H9 (cell line): ENCODE measurements around the gene CLDN10. TPM values are rescaled to one million over a fixed set of nuclear protein-coding genes. Genes with fewer than 3 reads are reported as not detected.

Source experiments
- DNase-seq: peaks from one replicate; pipeline ENCODE4 v3.0.0-alpha.2; 2017
- H2AFZ ChIP-seq: one replicate; pipeline ENCODE4 v1.6.1; 2013; ENCODE audit warnings: mild to moderate bottlenecking, low read length, control low read depth, moderate library complexity
- H2AK5ac ChIP-seq: 2 replicates; pipeline ENCODE4 v1.6.1; 2013; ENCODE audit warnings: low read length, control low read depth, mixed read lengths; ENCODE audit not compliant: insufficient read length
- H2BK120ac ChIP-seq: one replicate; pipeline ENCODE4 v1.6.1; 2013; ENCODE audit warnings: low read depth, mild to moderate bottlenecking, low read length, control low read depth, inconsistent platforms; ENCODE audit not compliant: poor library complexity, severe bottlenecking
- H2BK12ac ChIP-seq: 2 replicates; pipeline ENCODE4 v1.6.1; 2013; ENCODE audit warnings: low read length, control low read depth, mixed read lengths, low read depth; ENCODE audit not compliant: insufficient read length
- H2BK15ac ChIP-seq: 2 replicates; pipeline ENCODE4 v1.6.1; 2013; ENCODE audit warnings: low read depth, low read length, control low read depth
- H2BK20ac ChIP-seq: one replicate; pipeline ENCODE4 v1.6.1; 2013; ENCODE audit warnings: low read depth, mild to moderate bottlenecking, low read length, control low read depth, inconsistent platforms; ENCODE audit not compliant: poor library complexity, severe bottlenecking
- H2BK5ac ChIP-seq: 2 replicates; pipeline ENCODE4 v1.6.1; 2013; ENCODE audit warnings: low read length, control low read depth, mixed read lengths; ENCODE audit not compliant: insufficient read length
- H3K14ac ChIP-seq: 2 replicates; pipeline ENCODE4 v1.6.1; 2013; ENCODE audit warnings: low read length, control low read depth; ENCODE audit not compliant: insufficient read depth
- H3K18ac ChIP-seq: 2 replicates; pipeline ENCODE4 v1.6.1; 2013; ENCODE audit warnings: low read depth, mild to moderate bottlenecking, mixed read lengths, low read length, control low read depth; ENCODE audit not compliant: insufficient read length
- H3K23ac ChIP-seq: 2 replicates; pipeline ENCODE4 v1.6.1; 2013; ENCODE audit warnings: low read length, control low read depth, mixed read lengths, low read depth; ENCODE audit not compliant: insufficient read length
- H3K23me2 ChIP-seq: 2 replicates; pipeline ENCODE4 v1.6.1; 2013; ENCODE audit warnings: low read depth, mild to moderate bottlenecking, mixed read lengths, low read length, control low read depth; ENCODE audit not compliant: insufficient read length, poor library complexity, severe bottlenecking
- H3K27ac ChIP-seq: 2 replicates; pipeline ENCODE4 v1.5.1; 2013; ENCODE audit warnings: low read length, control low read depth, mixed read lengths, low read depth; ENCODE audit not compliant: insufficient read length
- H3K27me3 ChIP-seq: 2 replicates; pipeline ENCODE4 v1.6.1; 2013; ENCODE audit warnings: low read length, control low read depth, inconsistent platforms; ENCODE audit not compliant: insufficient read depth
- H3K4ac ChIP-seq: 2 replicates; pipeline ENCODE4 v1.6.1; 2013; ENCODE audit warnings: low read depth, mild to moderate bottlenecking, control low read depth, inconsistent platforms, low read length, moderate library complexity
- H3K4me1 ChIP-seq: 2 replicates; pipeline ENCODE4 v1.6.1; 2013; ENCODE audit warnings: low read length, control low read depth, inconsistent platforms; ENCODE audit not compliant: insufficient read depth
- H3K4me2 ChIP-seq: 2 replicates; pipeline ENCODE4 v1.6.1; 2013; ENCODE audit warnings: low read length, control low read depth, mixed read lengths; ENCODE audit not compliant: insufficient read length, insufficient read depth
- H3K56ac ChIP-seq: 2 replicates; pipeline ENCODE4 v1.6.1; 2013; ENCODE audit warnings: low read depth, mild to moderate bottlenecking, mixed read lengths, low read length, control low read depth; ENCODE audit not compliant: insufficient read length
- H3K79me1 ChIP-seq: 2 replicates; pipeline ENCODE4 v1.6.1; 2013; ENCODE audit warnings: low read depth, mild to moderate bottlenecking, moderate library complexity, low read length, control low read depth, inconsistent platforms; ENCODE audit not compliant: insufficient read depth, poor library complexity, severe bottlenecking
- H3K79me2 ChIP-seq: 2 replicates; pipeline ENCODE4 v1.6.1; 2013; ENCODE audit warnings: low read length, control low read depth, inconsistent platforms; ENCODE audit not compliant: insufficient read depth
- H3K9ac ChIP-seq: 2 replicates; pipeline ENCODE4 v1.6.1; 2013; ENCODE audit warnings: low read length, control low read depth, mixed read lengths; ENCODE audit not compliant: insufficient read length; ENCODE audit errors: extremely low read depth
- H3K9me3 ChIP-seq: one replicate; pipeline ENCODE4 v1.6.1; 2013; ENCODE audit warnings: low read depth, low read length, inconsistent platforms; ENCODE audit not compliant: control insufficient read depth
- H3T11ph ChIP-seq: one replicate; pipeline ENCODE4 v1.6.1; 2013; ENCODE audit warnings: mild to moderate bottlenecking, low read length, control low read depth, inconsistent platforms
- H4K20me1 ChIP-seq: one replicate; pipeline ENCODE4 v1.6.1; 2013; ENCODE audit not compliant: control insufficient read depth, insufficient read length, insufficient read depth
- H4K5ac ChIP-seq: 2 replicates; pipeline ENCODE4 v1.6.1; 2013; ENCODE audit warnings: low read depth, mild to moderate bottlenecking, mixed read lengths, low read length, control low read depth; ENCODE audit not compliant: insufficient read length
- H4K8ac ChIP-seq: replicated peaks from 2 replicates; pipeline ENCODE4 v1.6.1; 2013; ENCODE audit warnings: low read length, control low read depth, mixed read lengths, low read depth; ENCODE audit not compliant: insufficient read length
- H4K91ac ChIP-seq: 2 replicates; pipeline ENCODE4 v1.6.1; 2013; ENCODE audit warnings: low read depth, mild to moderate bottlenecking, moderate library complexity, mixed read lengths, low read length, control low read depth; ENCODE audit not compliant: insufficient read length
- H3K27ac Mint-ChIP-seq, 3 experiments: 2 replicates in 2 of 3; 3 replicates in 1 of 3; pipeline ENCODE4 v1.8.0; 2020 to 2021; ENCODE audit warnings: mixed read lengths in 3 of 3, mild to moderate bottlenecking in 1 of 3, moderate library complexity in 1 of 3
- H3K27me3 Mint-ChIP-seq: 2 replicates; pipeline ENCODE4 v1.8.0; 2021; ENCODE audit warnings: low read depth, mild to moderate bottlenecking, moderate library complexity, mixed read lengths
- H3K36me3 Mint-ChIP-seq, 3 experiments: 2 replicates in 2 of 3; 3 replicates in 1 of 3; pipeline ENCODE4 v1.8.0; 2020 to 2021; ENCODE audit warnings: low read depth in 3 of 3, mixed read lengths in 3 of 3; ENCODE audit not compliant: insufficient read depth in 1 of 3
- H3K4me1 Mint-ChIP-seq, 2 experiments: 2 replicates each; pipeline ENCODE4 v1.8.0; 2020; ENCODE audit warnings: mixed read lengths in 2 of 2
- H3K4me3 Mint-ChIP-seq, 2 experiments: 2 replicates in 1 of 2; 3 replicates in 1 of 2; pipeline ENCODE4 v1.8.0; 2020 to 2021; ENCODE audit warnings: mild to moderate bottlenecking in 2 of 2, mixed read lengths in 2 of 2, moderate library complexity in 1 of 2
- H3K9me3 Mint-ChIP-seq, 2 experiments: 2 replicates in 1 of 2; 3 replicates in 1 of 2; pipeline ENCODE4 v1.8.0; 2020; ENCODE audit warnings: mild to moderate bottlenecking in 2 of 2, mixed read lengths in 2 of 2, moderate library complexity in 1 of 2
- CTCF ChIP-seq: fragments of 200-600 bp; sonication (generic); conservative IDR thresholded peaks from 3 replicates; pipeline ENCODE4 v1.8.0; 2021; ENCODE audit warnings: antibody characterized with exemption, mild to moderate bottlenecking
- WGBS: extraction: QIAGEN DNeasy Blood & Tissue Kit; methylation state at CpG from one replicate; pipeline ENCODE4 v1.1.7; 2013; ENCODE audit warnings: missing lambda C conversion rate, low lambda C conversion rate, mixed read lengths; ENCODE audit not compliant: insufficient read length; ENCODE audit errors: extremely low coverage; 5-methylcytosine and 5-hydroxymethylcytosine counted together
- total RNA-seq: library from RNA; stranded (reverse); gene quantifications from 2 replicates; pipeline ENCODE4 v1.2.1, GENCODE V29; 2021

Gene CLDN10
- total RNA-seq, 1 experiment from 2014 or later = 20.7 TPM

- Histone ChIP-seq H2AFZ (no peak overlapping the region), H3K79me1 (no peaks in the 10 kb centered on the region), H2BK5ac (no peak overlapping the region), H3K4me1 (no peaks in the 10 kb centered on the region), H3K18ac (no peak overlapping the region), H3K56ac (no peak overlapping the region), H3K4me2 (no peak overlapping the region), H3K9me3 (no peaks in the 10 kb centered on the region), H2BK20ac (no peak overlapping the region), H2AK5ac (no peak overlapping the region), H3T11ph (no peak overlapping the region), H2BK120ac (no peak overlapping the region), H2BK15ac (no peak overlapping the region), H4K20me1 (no peaks in the 10 kb centered on the region), H3K14ac (no peak overlapping the region), H3K4ac (no peak overlapping the region), H4K91ac (no peak overlapping the region), H4K5ac (no peak overlapping the region), H3K79me2 (no peaks in the 10 kb centered on the region), H3K27me3 (no peaks in the 10 kb centered on the region; the same call in 1 of the 2 replicates), H3K23me2 (no peaks in the 10 kb centered on the region), H3K9ac (no peak overlapping the region), H3K27ac (no peak overlapping the region), H3K23ac (no peak overlapping the region), H2BK12ac (no peak overlapping the region), H4K8ac (no peak overlapping the region)
- Mint-ChIP-seq H3K36me3 (peaks cover 19 to 63% (median 39%) of the 10 kb centered on the region in 3 experiments; a peak in 6 of 7 replicates), H3K27ac (no peak overlapping the region), H3K27me3 (no peaks in the 10 kb centered on the region), H3K4me1 (no peaks in the 10 kb centered on the region), H3K4me3 (no peak overlapping the region), H3K9me3 (no peaks in the 10 kb centered on the region)
- no CpG with 5 or more reads among the region's 3 CpGs for WGBS
- no peak for DNase-seq
- no peak for TF ChIP-seq CTCF
Measured at GRCh38 chr13:95588134-95588533, 35.6 kb downstream of the CLDN10 start.
